Stimulated activated CD8-positive, alpha-beta memory T cell treated with anti-CD3 and anti-CD28 coated beads, Interleukin-15, amount 100 ng/mL, for 1 hour (primary cell): ENCODE results near the gene KDM5D.

Source experiments
- DNase-seq: peaks from one replicate; pipeline ENCODE4 v3.0.0-alpha.2; 2020; ENCODE audit warnings: low read depth

The KDM5D gene

GRCh38 chrY:19744381-19745378, at the start of gene KDM5D:
TSS of gene KDM5D (minus strand) at chrY:19744726. CDS start at chrY:19744534, 192 bp downstream.
- peak; percentile 44 for DNase-seq

DNA sequence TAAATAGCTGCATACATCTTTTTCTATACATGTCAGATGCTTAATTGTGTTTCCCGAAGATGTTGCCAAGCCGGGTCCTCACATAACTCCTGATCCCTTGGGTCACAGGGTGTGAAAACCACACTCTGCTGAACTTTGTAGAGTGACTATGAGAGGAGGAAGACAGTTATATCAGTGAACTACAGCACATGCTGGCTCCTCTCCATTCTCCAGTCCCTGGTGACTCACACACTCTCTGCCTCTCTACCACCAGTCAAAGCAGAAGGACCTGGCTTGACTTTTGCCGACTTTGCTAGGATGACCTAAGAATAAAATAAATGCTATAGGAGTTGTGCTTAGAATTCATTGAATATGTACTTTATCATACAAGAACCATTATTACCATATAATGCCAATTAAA, 23.8 kb upstream of the KDM5D start:
- DNase-seq = no peak

DNA sequence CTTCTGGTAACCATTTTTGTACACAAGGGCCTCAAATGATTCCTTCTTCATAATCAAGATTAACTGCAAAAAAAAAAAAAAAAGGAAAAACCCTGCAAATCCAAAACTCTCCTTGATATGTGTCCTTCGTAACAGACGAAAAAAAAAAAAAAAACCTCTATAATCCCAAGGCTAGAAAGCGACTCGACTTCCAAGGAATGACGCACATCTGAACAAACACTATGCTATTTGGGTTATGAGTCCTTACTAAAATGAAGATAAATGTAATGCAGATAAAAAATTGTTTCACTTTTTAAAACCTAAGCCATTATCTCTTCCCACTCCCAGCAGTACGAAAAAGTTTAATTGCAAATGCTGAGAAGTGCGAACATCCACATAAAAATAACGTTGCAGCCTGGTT, 1.2 kb downstream of the KDM5D start:
- no peak for DNase-seq

GRCh38 chrY:19742153-19742552, 2.4 kb downstream of the KDM5D start:
- no peak for DNase-seq

DNA sequence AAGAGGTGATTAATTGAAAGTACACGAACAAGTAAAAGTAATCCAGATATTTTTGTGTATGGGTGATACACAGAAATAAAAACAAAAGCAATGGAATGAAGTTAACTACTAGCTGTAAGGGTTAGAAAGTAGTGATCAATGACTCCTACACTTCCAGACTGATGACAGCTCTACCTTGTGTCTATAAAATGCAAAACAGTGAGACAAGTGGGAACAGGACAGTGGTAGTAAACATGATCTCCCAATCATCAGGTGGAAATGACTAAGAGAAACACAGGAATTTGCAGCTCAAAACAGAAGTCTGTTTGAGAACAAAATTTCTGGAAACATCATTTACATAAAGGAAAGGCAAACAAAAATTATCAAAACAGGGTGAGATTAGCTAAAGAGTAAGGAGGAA, 10.1 kb downstream of the KDM5D start:
- no peak for DNase-seq

DNA sequence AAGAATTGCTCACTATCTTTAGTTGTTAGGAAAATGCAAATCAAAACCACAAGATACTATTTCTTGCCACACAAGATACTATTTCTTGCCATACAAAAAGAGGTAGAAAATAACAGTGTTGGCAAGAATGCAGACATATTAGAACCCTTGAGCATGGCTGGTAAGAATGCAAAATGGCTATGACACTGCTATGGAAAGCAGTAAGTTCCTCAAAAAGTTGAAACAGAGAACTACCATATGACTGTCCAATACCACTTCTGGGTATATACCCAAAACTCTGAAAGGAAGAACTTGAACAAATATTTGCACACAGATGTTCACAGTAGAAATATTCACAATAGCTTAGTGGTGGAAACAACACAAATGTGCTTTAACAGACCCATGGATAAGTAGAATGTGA, 26.6 kb downstream of the KDM5D start:
- no peak for DNase-seq

- no peak for DNase-seq
Measured at GRCh38 chrY:19717146-19717545, 27.4 kb downstream of the KDM5D start.

DNA sequence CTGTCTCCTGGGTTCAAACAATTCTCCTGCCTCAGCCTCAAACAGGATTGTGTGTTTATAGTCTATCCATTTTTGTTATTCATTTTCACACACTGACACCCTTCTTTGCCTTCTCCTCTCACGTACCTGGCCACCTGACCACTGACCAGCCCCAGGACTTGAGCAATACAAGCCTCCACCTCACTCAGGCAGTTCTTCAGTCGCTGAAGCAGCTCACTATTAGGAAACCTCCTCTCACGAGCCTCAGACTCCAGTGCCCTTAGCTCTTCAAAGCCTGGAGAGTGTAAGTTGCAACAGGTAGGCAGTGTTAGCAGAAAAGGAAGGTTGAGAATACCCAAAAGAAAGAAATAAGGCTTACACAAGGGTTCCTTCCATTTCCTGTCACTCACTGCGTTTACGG, 29.3 kb downstream of the KDM5D start:
- no peak for DNase-seq

GRCh38 chrY:19713430-19713829, 31.1 kb downstream of the KDM5D start:
- DNase-seq = no peak

DNA sequence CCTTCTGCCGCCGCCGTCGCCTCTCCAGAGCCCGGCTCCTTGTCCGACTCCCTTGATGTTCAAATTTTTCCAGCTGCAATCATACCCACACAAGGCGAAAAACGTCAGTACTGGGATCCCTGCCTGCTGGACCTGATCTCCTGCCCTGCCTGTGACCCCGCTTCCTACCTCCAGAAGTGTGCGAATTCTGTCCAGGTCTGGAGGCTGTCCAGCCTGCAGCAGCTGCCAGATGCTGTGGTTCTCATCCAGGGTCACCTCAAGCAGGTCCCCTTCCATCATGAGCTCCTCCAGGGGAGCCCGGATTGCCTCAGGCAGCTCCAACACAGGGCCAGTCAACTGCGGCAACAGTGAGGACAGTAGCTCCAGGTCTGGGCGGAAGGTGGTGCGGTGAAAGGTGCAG, 38.3 kb downstream of the KDM5D start:
- no peak for DNase-seq

GRCh38 chrY:19698495-19698894, 46.0 kb downstream of the KDM5D start:
- DNase-seq = no peak

- no peak for DNase-seq
Measured at GRCh38 chrY:19680821-19681220, 63.7 kb downstream of the KDM5D start.
